HuH-7.5 (cell line): ENCODE results near the gene CELF3.

Experiments
- DNase-seq: peaks from one replicate; pipeline ENCODE4 v3.0.0; 2011; ENCODE audit warnings: low spot score

The CELF3 gene

GRCh38 chr1:151720974-151721787, 4.6 kb upstream of the CELF3 start, which contains the start of gene RIIAD1:
Gene RIIAD1, plus strand, starts transcription at chr1:151721522. Its CDS starts 15 bp downstream, at chr1:151721537.
- DNase-seq: peak; percentile 62

GRCh38 chr1:151720554-151720953, 4.0 kb upstream of the CELF3 start:
- DNase-seq: no peak

- DNase-seq: no peak
Measured at GRCh38 chr1:151720125-151720524, 3.5 kb upstream of the CELF3 start.

GRCh38 chr1:151718666-151719065, 2.1 kb upstream of the CELF3 start:
- no peak for DNase-seq

GRCh38 chr1:151718011-151718431, 1.4 kb upstream of the CELF3 start:
- no peak for DNase-seq

GRCh38 chr1:151716405-151716762, 219 bp downstream of the CELF3 start:
- DNase-seq: no peak

- DNase-seq: peak; percentile 50
Measured at GRCh38 chr1:151715726-151716404, 738 bp downstream of the CELF3 start.

GRCh38 chr1:151714820-151715725, 1.5 kb downstream of the CELF3 start:
- no peak for DNase-seq

- no peak for DNase-seq
Measured at GRCh38 chr1:151713874-151714273, 2.7 kb downstream of the CELF3 start.

- DNase-seq: peak; percentile 50
Measured at GRCh38 chr1:151713044-151713443, 3.6 kb downstream of the CELF3 start.

GRCh38 chr1:151711951-151712350, 4.7 kb downstream of the CELF3 start:
- DNase-seq: no peak

GRCh38 chr1:151711044-151711800, 5.4 kb downstream of the CELF3 start:
- DNase-seq: no peak

GRCh38 chr1:151710187-151710840, 6.3 kb downstream of the CELF3 start:
- DNase-seq: no peak

- DNase-seq: no peak
Measured at GRCh38 chr1:151708891-151709290, 7.7 kb downstream of the CELF3 start.

- DNase-seq: no peak
Measured at GRCh38 chr1:151707541-151708065, 9.0 kb downstream of the CELF3 start.

- DNase-seq: no peak
Measured at GRCh38 chr1:151706464-151707415, 9.9 kb downstream of the CELF3 start.

GRCh38 chr1:151705753-151706463, 10.7 kb downstream of the CELF3 start:
- no peak for DNase-seq

GRCh38 chr1:151705146-151705545, 11.5 kb downstream of the CELF3 start:
- DNase-seq: no peak

GRCh38 chr1:151704246-151704645, 12.4 kb downstream of the CELF3 start:
- DNase-seq: no peak
